ENCODE results near the gene DPF1.

- no peak for TF ChIP-seq ARNTL (CRISPR knock-in tag; IDR thresholded peaks at IDR 0.05; ENCODE audit: borderline replicate concordance, low read depth)
- TF ChIP-seq ZFP30 (CRISPR knock-in tag; IDR thresholded peaks at IDR 0.05) = no peak
- TF ChIP-seq TSHZ2 (CRISPR knock-in tag; IDR thresholded peaks at IDR 0.05) = no peak
- TF ChIP-seq, protein P1, sequence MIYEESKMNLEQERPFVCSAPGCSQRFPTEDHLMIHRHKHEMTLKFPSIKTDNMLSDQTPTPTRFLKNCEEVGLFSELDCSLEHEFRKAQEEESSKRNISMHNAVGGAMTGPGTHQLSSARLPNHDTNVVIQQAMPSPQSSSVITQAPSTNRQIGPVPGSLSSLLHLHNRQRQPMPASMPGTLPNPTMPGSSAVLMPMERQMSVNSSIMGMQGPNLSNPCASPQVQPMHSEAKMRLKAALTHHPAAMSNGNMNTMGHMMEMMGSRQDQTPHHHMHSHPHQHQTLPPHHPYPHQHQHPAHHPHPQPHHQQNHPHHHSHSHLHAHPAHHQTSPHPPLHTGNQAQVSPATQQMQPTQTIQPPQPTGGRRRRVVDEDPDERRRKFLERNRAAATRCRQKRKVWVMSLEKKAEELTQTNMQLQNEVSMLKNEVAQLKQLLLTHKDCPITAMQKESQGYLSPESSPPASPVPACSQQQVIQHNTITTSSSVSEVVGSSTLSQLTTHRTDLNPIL (CRISPR knock-in tag; IDR thresholded peaks at IDR 0.05; ENCODE audit: low read depth) = no peak
- no peak for TF ChIP-seq ZNF70 (CRISPR knock-in tag; IDR thresholded peaks at IDR 0.05)
- TF ChIP-seq CSDC2 (CRISPR knock-in tag; IDR thresholded peaks at IDR 0.05) = no peak
- TF ChIP-seq RARB (CRISPR knock-in tag; IDR thresholded peaks at IDR 0.05) = no peak
- no peak for TF ChIP-seq POU6F1 (CRISPR knock-in tag; IDR thresholded peaks at IDR 0.05; ENCODE audit: borderline replicate concordance, low read depth)
- no peak for TF ChIP-seq TOX (CRISPR knock-in tag; IDR thresholded peaks at IDR 0.05; ENCODE audit: borderline replicate concordance)
- TF ChIP-seq OSR1 (CRISPR knock-in tag; IDR thresholded peaks at IDR 0.05) = no peak
- TF ChIP-seq ZFP3 (CRISPR knock-in tag; IDR thresholded peaks at IDR 0.05) = no peak
- TF ChIP-seq BACH2 (CRISPR knock-in tag; IDR thresholded peaks at IDR 0.05; ENCODE audit: borderline replicate concordance) = no peak
Measured at GRCh38 chr19:38243279-38243673, 19.3 kb upstream of the DPF1 start.
